GM19043 (cell line): ENCODE measurements around the gene GRIK1.

Experiments
- ATAC-seq: cut with Tn5 transposase; IDR thresholded peaks from one replicate; pipeline ENCODE4 v1.9.1; 2021; ENCODE audit warnings: low read depth; ENCODE audit not compliant: unreplicated experiment

The GRIK1 gene

GRCh38 chr21:29654203-29654602, 285.6 kb downstream of the GRIK1 start:
- ATAC-seq: no peak

- no peak for ATAC-seq
Observed at GRCh38 chr21:29650523-29651022, 289.2 kb downstream of the GRIK1 start.

- ATAC-seq: no peak
Observed at GRCh38 chr21:29649406-29649814, 290.4 kb downstream of the GRIK1 start.

GRCh38 chr21:29648710-29649240, 291.0 kb downstream of the GRIK1 start:
- ATAC-seq: no peak

- ATAC-seq: no peak
Observed at GRCh38 chr21:29647353-29647781, 292.4 kb downstream of the GRIK1 start.

GRCh38 chr21:29645666-29646553, 293.9 kb downstream of the GRIK1 start:
- ATAC-seq: no peak

- ATAC-seq: no peak
Observed at GRCh38 chr21:29643289-29643688, 296.5 kb downstream of the GRIK1 start.

- ATAC-seq: no peak
Observed at GRCh38 chr21:29642551-29643245, 297.1 kb downstream of the GRIK1 start.

- no peak for ATAC-seq
Observed at GRCh38 chr21:29641635-29642550, 297.9 kb downstream of the GRIK1 start.

- ATAC-seq: no peak
Observed at GRCh38 chr21:29641001-29641634, 298.7 kb downstream of the GRIK1 start.

- peak; percentile 36 for ATAC-seq
Observed at GRCh38 chr21:29640080-29640508, 299.7 kb downstream of the GRIK1 start.

GRCh38 chr21:29639366-29640079, 300.3 kb downstream of the GRIK1 start:
- peak; percentile 40 for ATAC-seq

GRCh38 chr21:29638761-29639327, 301.0 kb downstream of the GRIK1 start:
- peak; percentile 36 for ATAC-seq

- no peak for ATAC-seq
Observed at GRCh38 chr21:29638138-29638537, 301.7 kb downstream of the GRIK1 start.

- ATAC-seq: no peak
Observed at GRCh38 chr21:29637553-29637952, 302.2 kb downstream of the GRIK1 start.

- no peak for ATAC-seq
Observed at GRCh38 chr21:29637134-29637533, 302.7 kb downstream of the GRIK1 start.

GRCh38 chr21:29634418-29634817, 305.4 kb downstream of the GRIK1 start:
- no peak for ATAC-seq

GRCh38 chr21:29633756-29634155, 306.0 kb downstream of the GRIK1 start:
- no peak for ATAC-seq

GRCh38 chr21:29630441-29630840, 309.4 kb downstream of the GRIK1 start:
- ATAC-seq: no peak
